Activated CD4-positive, alpha-beta memory T cell treated with anti-CD3 and anti-CD28 coated beads for 36 hours (primary cell): ENCODE measurements around the gene KCTD17. TPM values are rescaled to one million over a fixed set of nuclear protein-coding genes. Genes with fewer than 3 reads are reported as not detected.
A peak's percentile ranks its signal among the peaks of the same experiment; 100 is the strongest.

Source experiments
- CTCF ChIA-PET: fragments of 350-600 bp; sonication (Branson Sonifier 250); formaldehyde crosslinking; loops from one replicate; lab custom pipeline; 2021; ENCODE audit warnings: antibody characterized with exemption, inconsistent platforms; lab: Charles Lee
- POLR2A ChIA-PET: fragments of 350-600 bp; sonication (Branson Sonifier 250); formaldehyde crosslinking; loops from one replicate; lab custom pipeline; 2021; ENCODE audit warnings: antibody characterized with exemption; lab: Charles Lee
- DNase-seq: peaks from one replicate; pipeline ENCODE4 v3.0.0-alpha.2; 2020
- H3K27ac Mint-ChIP-seq: one replicate; pipeline ENCODE4 v1.8.0; 2021; ENCODE audit warnings: mixed read lengths
- H3K27me3 Mint-ChIP-seq: one replicate; pipeline ENCODE4 v1.8.0; 2021; ENCODE audit warnings: mixed read lengths
- H3K36me3 Mint-ChIP-seq: one replicate; pipeline ENCODE4 v1.8.0; 2021; ENCODE audit warnings: mixed read lengths
- H3K4me1 Mint-ChIP-seq: one replicate; pipeline ENCODE4 v1.8.0; 2021; ENCODE audit warnings: low read depth, mixed read lengths
- H3K4me3 Mint-ChIP-seq: one replicate; pipeline ENCODE4 v1.8.0; 2021; ENCODE audit warnings: mild to moderate bottlenecking, mixed read lengths
- H3K9me3 Mint-ChIP-seq: one replicate; pipeline ENCODE4 v1.8.0; 2021; ENCODE audit warnings: mixed read lengths
- intact Hi-C: fragments of 100-400 bp; cut with micrococcal nuclease; formaldehyde crosslinking; loops from one replicate; pipeline ENCODE4 v1.15.1; 2023
- total RNA-seq, 2 experiments: library from RNA; stranded (reverse); gene quantifications; one replicate each; pipeline ENCODE4 v1.2.3, GENCODE V29; 2021

Gene KCTD17, protein sequence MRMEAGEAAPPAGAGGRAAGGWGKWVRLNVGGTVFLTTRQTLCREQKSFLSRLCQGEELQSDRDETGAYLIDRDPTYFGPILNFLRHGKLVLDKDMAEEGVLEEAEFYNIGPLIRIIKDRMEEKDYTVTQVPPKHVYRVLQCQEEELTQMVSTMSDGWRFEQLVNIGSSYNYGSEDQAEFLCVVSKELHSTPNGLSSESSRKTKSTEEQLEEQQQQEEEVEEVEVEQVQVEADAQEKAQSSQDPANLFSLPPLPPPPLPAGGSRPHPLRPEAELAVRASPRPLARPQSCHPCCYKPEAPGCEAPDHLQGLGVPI
- total RNA-seq = 10 to 100 TPM; 46.0 to 47.3 TPM

DNA sequence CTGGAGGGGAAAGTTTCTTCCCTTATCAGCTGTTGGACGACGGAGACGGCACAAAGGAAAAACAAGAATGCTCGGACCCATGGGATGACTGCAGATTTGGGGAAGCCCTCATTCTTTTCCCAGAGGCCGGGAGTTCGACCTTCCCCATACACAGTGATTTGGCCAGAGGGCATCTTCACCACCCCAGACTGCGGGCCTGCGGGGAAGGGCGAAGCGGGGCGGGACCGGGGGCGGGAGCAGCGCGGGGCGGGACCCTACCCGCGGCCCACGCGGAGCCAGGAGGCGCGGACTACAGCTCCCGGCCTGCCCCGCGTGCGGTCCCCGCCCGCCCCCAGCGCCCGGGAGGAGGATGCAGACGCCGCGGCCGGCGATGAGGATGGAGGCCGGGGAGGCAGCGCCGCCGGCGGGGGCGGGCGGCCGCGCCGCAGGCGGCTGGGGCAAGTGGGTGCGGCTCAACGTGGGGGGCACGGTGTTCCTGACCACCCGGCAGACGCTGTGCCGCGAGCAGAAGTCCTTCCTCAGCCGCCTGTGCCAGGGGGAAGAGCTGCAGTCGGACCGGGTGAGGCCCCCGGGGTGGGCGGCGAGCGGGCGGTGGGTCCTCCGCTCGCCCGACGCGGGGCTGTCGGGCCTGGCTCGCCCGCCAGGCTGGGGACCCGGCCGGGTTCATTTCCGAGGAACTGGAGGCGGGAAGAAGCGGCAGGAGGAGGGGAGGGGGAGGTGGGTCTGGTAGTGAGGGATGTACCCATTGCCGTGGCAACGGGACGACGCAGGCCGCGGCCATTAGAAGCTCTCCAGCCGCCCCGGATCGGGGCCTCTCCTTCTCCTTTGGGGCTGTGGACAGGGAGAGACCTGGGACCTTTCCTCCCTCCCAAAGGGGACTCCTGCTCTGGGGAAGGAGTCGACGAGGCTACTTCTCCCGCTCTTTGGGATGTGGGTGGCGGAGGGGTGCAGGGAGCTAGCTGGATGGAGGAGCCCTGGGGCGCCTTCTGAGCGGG, at the start of gene KCTD17:
Gene KCTD17 (plus strand): TSS at position 352 of the 995 bp plus-strand sequence. CDS start 19 bp downstream, at position 371.
- POLR2A ChIA-PET = interaction anchor here (0.6 to 2.0 kb wide), 7 partner anchors 9 to 191 kb away, joined by 3 to 12 read pairs (median 3); no protein-coding TSS in a partner anchor
- intact Hi-C loops = loop anchor here (1.0 kb wide), 1 partner anchor 9 kb away; no protein-coding TSS in a partner anchor
- Mint-ChIP-seq H3K4me3 (peak within 1 kb of the TSS; percentile 72), H3K27me3 (no peaks in the 10 kb centered on the region), H3K36me3 (peaks cover 5% of the 10 kb centered on the region), H3K4me1 (peaks cover 19% of the 10 kb centered on the region), H3K27ac (peak within 1 kb of the TSS; percentile 33), H3K9me3 (no peaks in the 10 kb centered on the region)
- DNase-seq = peak; percentile 86
- CTCF ChIA-PET = interaction anchor here (0.7 to 1.6 kb wide), 11 partner anchors 8 to 209 kb away, joined by 3 to 4 read pairs (median 4); partner anchors contain the start of genes MPST and TST

DNA sequence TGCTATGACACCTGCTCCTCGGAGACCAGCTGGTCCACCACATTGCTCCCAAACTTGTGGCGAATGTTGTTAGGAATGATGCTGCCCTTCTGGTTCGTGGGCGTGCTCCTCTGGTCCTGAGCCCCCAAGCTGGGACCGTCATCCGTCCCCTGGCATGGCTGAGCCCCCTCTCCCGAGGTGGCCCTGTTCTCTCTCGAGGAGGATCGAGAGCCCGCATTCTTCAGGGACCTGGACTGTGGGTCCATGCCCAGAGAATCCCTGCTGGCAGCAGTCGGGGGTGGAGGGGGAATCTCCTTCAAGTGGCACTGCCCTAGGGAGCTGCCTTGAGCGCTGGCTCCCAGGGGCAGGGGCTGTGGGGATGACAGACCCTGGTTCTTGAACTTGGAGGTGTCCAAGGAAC, 49.7 kb upstream of the KCTD17 start:
- H3K36me3 Mint-ChIP-seq = no peaks in the 10 kb centered on the region
- peaks cover 5% of the 10 kb centered on the region for H3K27me3 Mint-ChIP-seq
- H3K9me3 Mint-ChIP-seq = no peaks in the 10 kb centered on the region
- H3K4me3 Mint-ChIP-seq = no peak overlapping the region
- ChIA-PET CTCF (no interaction called here), POLR2A (no interaction called here)
- intact Hi-C loops = no loop called here
- no peak for DNase-seq
- H3K27ac Mint-ChIP-seq = no peak overlapping the region
- H3K4me1 Mint-ChIP-seq = no peaks in the 10 kb centered on the region

DNA sequence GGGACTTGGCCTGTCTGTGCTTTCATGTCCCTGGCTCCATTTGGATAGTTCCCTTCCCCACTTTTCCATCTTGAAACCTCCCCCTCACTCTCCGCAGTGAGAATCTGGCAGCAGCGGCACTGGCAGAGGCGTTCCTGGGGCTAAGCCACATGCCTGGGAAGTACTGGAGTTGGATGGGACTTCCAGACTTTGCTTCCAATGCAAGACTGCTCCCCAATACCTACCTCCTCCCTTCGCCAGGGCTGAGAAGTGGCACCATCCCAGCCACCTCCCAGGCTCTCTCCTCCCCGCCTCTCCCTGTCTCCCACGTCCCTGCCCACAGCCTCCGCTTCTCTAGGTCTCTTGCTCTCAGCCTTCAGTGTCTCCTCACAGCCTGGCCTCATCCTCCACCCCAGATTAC, 48.9 kb upstream of the KCTD17 start:
- Mint-ChIP-seq H3K9me3 (no peaks in the 10 kb centered on the region), H3K27me3 (peaks cover 7% of the 10 kb centered on the region), H3K4me1 (no peaks in the 10 kb centered on the region), H3K4me3 (no peak overlapping the region), H3K27ac (no peak overlapping the region), H3K36me3 (no peaks in the 10 kb centered on the region)
- intact Hi-C loops = no loop called here
- DNase-seq = no peak
- POLR2A ChIA-PET = no interaction called here
- CTCF ChIA-PET = no interaction called here

DNA sequence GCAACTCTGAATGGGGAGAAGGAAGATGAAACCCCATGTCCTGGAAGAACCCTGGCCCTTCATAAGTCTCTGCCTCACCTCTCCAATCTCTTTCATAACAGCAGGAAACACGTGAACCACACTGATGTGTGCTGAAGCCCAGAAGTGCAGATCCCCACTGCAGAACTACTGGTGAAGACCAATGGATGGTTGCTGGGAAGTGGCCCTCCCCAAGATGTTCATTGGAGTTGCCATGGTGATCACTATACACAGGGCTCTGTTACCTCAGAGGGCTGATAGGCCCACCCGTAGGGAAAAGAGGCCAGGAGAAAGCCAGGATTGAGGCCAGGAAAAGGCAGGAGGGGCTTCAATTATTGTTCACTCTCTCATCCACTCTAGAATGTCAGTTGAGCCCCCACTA, 43.9 kb upstream of the KCTD17 start:
- Mint-ChIP-seq H3K27ac (no peak overlapping the region), H3K9me3 (no peaks in the 10 kb centered on the region), H3K27me3 (peaks cover 13% of the 10 kb centered on the region), H3K4me3 (no peak overlapping the region), H3K36me3 (no peaks in the 10 kb centered on the region), H3K4me1 (no peaks in the 10 kb centered on the region)
- POLR2A ChIA-PET = no interaction called here
- CTCF ChIA-PET = interaction anchor here (0.6 to 2.4 kb wide), 2 partner anchors 14 to 32 kb away, joined by 3 to 14 read pairs; no protein-coding TSS in a partner anchor
- no peak for DNase-seq
- intact Hi-C loops = no loop called here

DNA sequence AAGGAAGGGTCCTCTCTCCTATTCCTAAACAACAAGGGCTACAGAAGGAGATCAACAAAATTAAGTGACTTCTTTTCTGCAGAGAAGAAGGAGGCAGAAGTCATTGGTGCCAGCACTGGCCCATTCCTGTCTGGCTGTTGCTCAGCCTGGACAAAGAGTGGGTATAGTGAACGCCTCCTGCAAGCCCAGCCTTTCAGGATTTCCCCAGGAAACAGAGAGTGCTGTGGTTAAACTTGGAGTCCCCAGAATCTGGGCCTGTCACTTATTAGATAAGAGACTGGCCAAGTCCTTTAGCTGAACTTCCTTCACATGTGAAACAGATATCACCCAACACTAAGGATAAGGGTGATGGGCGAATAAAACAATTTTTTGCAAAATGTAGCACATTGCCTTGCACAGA, 43.2 kb upstream of the KCTD17 start:
- Mint-ChIP-seq H3K4me3 (no peak overlapping the region), H3K27me3 (peaks cover 13% of the 10 kb centered on the region), H3K36me3 (no peaks in the 10 kb centered on the region), H3K27ac (no peak overlapping the region), H3K9me3 (no peaks in the 10 kb centered on the region), H3K4me1 (no peaks in the 10 kb centered on the region)
- no peak for DNase-seq
- intact Hi-C loops = no loop called here
- ChIA-PET CTCF (interaction anchor here (0.7 to 2.4 kb wide), 2 partner anchors 14 to 152 kb away, joined by 3 to 14 read pairs; no protein-coding TSS in a partner anchor), POLR2A (no interaction called here)

DNA sequence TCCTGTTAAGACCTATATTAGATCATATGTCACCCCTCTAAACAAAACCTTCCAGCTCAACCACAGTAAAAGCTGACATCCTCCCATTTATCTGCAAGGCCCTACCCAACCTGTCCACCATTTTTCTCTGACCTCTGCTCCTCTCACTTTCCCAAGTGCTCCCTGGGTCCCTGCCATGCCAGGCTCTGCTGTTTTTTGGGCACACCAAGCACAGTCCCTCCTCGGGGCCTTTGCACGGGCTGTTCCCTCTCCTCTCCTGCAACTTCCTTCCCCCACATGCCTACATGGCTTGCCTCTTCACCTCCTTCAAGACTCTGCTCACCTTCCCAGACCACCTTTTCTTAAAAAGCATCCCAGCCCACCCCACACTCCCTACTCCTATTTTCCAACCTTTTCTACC, 42.1 kb upstream of the KCTD17 start:
- ChIA-PET CTCF (interaction anchor here (1.1 to 2.4 kb wide), 2 partner anchors 12 to 251 kb away, joined by 3 to 14 read pairs; no protein-coding TSS in a partner anchor), POLR2A (no interaction called here)
- Mint-ChIP-seq H3K27me3 (peaks cover 13% of the 10 kb centered on the region), H3K27ac (no peak overlapping the region), H3K9me3 (no peaks in the 10 kb centered on the region), H3K4me1 (no peaks in the 10 kb centered on the region), H3K4me3 (no peak overlapping the region), H3K36me3 (no peaks in the 10 kb centered on the region)
- intact Hi-C loops = no loop called here
- DNase-seq = no peak

DNA sequence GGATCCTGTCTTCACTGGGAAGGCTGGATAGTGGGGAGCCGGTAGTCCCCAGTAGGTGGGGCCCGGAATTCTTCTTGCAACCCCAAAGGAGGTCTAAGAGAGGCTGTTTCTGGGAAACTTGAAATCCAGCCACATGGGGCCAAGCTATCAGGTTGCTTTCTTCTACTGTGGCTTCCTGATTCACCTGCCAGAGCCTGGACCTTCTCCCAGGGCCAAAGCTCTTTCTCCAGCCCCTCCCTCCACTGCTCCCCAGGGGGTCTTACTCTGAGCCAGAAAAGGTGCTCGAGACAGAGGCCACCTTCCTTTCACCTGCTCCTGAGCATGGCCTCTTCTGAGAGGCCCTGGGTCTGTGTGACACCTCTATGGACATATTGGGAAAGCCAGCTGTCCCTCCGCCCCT, 41.4 kb upstream of the KCTD17 start:
- intact Hi-C loops = no loop called here
- Mint-ChIP-seq H3K4me1 (no peaks in the 10 kb centered on the region), H3K27me3 (peaks cover 13% of the 10 kb centered on the region), H3K27ac (no peak overlapping the region), H3K9me3 (no peaks in the 10 kb centered on the region), H3K36me3 (no peaks in the 10 kb centered on the region), H3K4me3 (no peak overlapping the region)
- ChIA-PET POLR2A (no interaction called here), CTCF (no interaction called here)
- no peak for DNase-seq

DNA sequence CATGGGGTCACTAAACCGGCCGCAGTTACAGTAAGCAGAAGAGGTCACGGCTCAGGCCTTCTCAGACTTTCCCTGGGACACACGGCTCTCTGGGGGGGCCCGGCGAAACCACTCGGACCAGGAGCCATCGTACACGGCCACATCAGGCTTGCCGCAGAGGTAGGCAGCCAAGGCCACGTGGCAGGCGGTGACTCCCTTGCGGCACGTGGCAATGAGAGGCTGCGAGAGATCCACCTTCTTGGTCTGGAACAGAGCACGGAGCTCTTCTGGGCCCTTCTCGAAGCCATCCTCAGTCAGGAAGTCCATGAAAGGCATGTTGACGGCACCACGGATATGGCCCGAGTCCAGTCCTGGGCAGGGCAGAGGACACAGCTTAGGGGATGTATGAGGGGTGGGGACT, 40.6 kb upstream of the KCTD17 start:
- ChIA-PET POLR2A (no interaction called here), CTCF (no interaction called here)
- intact Hi-C loops = no loop called here
- Mint-ChIP-seq H3K27me3 (peaks cover 13% of the 10 kb centered on the region), H3K36me3 (no peaks in the 10 kb centered on the region), H3K9me3 (no peaks in the 10 kb centered on the region), H3K4me3 (no peak overlapping the region), H3K4me1 (no peaks in the 10 kb centered on the region), H3K27ac (no peak overlapping the region)
- DNase-seq = no peak

DNA sequence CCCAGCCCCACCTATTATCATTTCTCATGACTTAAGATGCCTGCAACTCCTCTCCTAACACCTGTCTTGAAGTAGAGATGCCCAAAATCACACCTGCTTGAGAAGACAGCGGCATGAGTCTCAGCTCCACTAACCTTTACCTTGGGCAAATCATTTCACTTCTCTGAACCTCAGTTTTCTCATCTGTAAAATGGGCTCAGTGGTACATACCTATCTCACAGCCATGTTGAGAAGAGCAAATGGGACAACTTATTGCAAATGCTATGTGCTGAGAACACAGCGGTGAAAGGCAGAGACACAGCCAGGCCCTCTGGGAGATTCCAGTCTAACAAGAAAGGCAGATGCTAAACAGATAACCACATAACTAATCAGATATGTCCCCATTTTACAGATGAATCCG, 40.1 kb upstream of the KCTD17 start:
- intact Hi-C loops = no loop called here
- H3K27ac Mint-ChIP-seq = no peak overlapping the region
- ChIA-PET POLR2A (no interaction called here), CTCF (no interaction called here)
- H3K4me1 Mint-ChIP-seq = no peaks in the 10 kb centered on the region
- no peaks in the 10 kb centered on the region for H3K36me3 Mint-ChIP-seq
- DNase-seq = no peak
- peaks cover 11% of the 10 kb centered on the region for H3K27me3 Mint-ChIP-seq
- H3K4me3 Mint-ChIP-seq = no peak overlapping the region
- no peaks in the 10 kb centered on the region for H3K9me3 Mint-ChIP-seq

DNA sequence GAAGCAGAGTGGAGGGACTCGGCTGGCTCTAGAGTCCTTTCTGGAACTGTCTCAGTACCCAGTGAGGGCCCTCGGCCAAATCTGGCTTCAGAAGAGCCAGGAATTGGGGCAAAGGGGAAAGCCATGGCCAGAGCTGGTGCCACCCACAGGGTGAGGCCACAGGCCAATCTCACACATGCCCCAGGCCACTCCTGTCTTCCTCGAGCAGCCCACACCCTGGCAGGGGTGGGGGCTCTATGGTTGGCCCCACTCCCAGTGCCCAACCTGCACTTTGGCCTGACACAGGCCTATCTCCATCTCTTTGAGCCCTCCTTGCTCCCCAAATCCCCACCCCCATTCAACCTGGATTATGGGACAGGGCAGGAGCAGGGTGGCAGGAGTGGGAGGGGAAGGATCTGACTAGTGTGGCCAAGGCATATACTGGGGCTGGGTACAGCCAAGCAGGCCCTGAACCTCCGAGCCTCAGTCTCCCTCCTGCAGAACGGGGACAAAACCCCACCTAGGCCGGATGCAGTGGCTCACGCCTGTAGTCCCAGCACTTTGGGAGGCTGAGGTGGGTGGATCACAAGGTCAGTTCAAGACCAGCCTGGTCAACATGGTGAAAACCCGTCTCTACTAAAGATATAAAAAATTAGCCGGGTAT, 39.2 kb upstream of the KCTD17 start:
- H3K4me3 Mint-ChIP-seq = no peak overlapping the region
- intact Hi-C loops = no loop called here
- CTCF ChIA-PET = interaction anchor here (1.6 kb wide), 1 partner anchor 14 kb away, joined by 3 read pairs; no protein-coding TSS in a partner anchor
- DNase-seq = no peak
- H3K27me3 Mint-ChIP-seq = peaks cover 6% of the 10 kb centered on the region
- no peaks in the 10 kb centered on the region for H3K4me1 Mint-ChIP-seq
- no peaks in the 10 kb centered on the region for H3K9me3 Mint-ChIP-seq
- no peak overlapping the region for H3K27ac Mint-ChIP-seq
- H3K36me3 Mint-ChIP-seq = no peaks in the 10 kb centered on the region
- POLR2A ChIA-PET = no interaction called here

DNA sequence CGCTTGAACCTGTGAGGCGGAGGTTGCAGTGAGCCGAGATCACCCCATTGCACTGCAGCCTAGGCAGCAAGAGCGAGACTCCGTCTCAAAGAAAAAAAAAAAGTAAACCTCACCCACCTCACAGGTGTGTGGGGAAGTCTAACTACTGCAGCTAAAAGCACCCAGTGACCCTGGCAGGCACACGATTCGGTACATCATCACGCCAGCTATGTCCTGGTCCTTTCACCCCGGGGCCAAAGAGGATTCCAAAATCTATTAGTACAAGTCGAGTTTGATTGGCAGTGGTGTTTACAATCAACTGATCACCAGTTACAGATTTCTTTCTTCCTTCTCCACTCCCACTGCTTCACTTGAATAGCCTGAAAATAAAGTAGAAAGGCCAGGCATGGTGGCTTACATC, 38.6 kb upstream of the KCTD17 start:
- no peak overlapping the region for H3K27ac Mint-ChIP-seq
- H3K27me3 Mint-ChIP-seq = peaks cover 5% of the 10 kb centered on the region
- H3K36me3 Mint-ChIP-seq = no peaks in the 10 kb centered on the region
- no peak overlapping the region for H3K4me3 Mint-ChIP-seq
- intact Hi-C loops = no loop called here
- POLR2A ChIA-PET = no interaction called here
- DNase-seq = no peak
- no peaks in the 10 kb centered on the region for H3K9me3 Mint-ChIP-seq
- CTCF ChIA-PET = interaction anchor here (1.4 to 1.6 kb wide), 2 partner anchors 15 to 32 kb away, joined by 3 to 5 read pairs; no protein-coding TSS in a partner anchor
- H3K4me1 Mint-ChIP-seq = no peaks in the 10 kb centered on the region
